NCI-H345 treated with DMSO at 0.1 percent for 48 hours (cell line): Measurements from ENCODE around the gene LIN54.
A peak's percentile ranks its signal among the peaks of the same experiment; 100 is the strongest.
"Not testable (repeated sequence)": the region's sequence is repeated elsewhere in the genome, so short reads cannot be mapped to it uniquely, and the experiment has no call there.

Experiments
- DNase-seq: peaks from one replicate; lab custom pipeline; 2025; ENCODE audit not compliant: unreplicated experiment; lab: John Stamatoyannopoulos, UW

LIN54 gene

DNA sequence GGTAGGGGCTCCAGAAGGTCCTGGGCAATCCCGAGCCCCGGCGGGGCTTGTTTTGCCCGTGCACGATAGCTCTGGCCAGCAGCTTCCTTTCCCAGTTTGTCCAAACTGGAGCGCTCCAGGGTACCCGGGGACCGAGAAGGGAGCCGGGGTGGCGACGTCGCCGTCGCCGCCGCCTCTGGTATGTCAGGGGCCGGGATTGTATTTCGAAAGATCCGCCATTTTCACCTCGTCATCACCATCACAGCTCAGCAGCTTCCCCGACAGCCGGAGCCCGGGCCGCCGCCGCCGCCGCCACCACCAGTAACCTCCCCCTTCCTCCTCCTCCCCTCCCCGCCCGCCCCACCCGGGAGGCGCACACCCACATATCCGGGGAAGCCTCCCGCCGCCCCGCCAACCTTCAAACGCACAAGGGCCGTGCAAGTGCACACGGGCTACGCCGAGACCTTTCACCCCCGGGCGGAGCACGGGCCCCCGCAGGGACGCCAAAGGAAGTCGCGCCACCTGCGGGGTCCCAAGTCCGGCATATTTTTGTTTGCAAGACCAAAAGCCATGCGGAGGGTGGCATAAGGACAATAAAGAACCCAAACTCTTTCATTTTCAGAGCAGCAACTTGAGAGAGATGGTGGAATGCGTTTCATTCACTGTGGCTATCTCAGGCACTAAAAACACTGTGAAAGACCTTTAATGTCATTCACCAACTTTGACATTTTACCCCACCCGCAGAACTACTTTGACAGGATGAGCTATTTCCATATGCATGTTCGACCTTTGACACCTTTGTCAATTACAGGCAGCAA, at the start of gene LIN54:
TSS of gene LIN54 (minus strand) at position 302 of the 797 bp plus-strand sequence. CDS start 25,979 bp downstream, outside the sequence.
- DNase-seq, result no peak

DNA sequence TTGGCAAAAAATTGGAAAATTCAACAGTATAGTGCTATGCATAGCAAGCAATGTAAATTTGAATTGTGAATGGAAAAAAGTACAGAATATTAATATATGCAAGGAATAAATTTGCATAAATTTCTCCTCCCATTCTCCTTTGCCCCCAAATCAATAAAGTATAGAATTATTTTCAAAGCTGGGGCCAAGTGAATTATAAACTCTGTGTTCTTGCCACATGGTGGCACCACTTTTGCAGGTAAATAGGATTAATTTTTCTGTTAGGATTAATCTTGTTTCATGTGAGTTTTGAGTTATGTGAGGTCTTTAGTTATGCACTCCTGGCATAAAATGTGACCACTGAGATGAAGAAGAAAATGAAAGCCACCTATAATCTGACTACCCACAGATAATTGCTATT, 44.3 kb upstream of the LIN54 start:
- no peak for DNase-seq

DNA sequence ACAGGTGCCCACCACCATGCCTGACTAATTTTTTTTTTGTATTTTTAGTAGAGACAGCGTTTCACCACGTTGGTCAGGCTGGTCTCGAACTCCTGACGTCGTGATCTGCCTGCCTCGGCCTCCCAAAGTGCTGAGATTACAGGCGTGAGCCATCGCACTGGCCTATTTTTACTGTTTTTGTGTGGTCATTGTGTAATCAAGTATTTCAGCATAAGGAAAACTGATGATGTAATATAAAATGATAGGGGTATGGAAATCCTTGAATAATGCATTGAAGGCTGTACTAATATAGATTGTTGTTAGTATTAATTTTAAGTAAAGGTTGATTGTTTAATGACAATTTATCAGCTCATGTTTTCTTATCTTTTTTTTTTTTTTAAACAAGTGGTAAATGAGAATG, 38.2 kb upstream of the LIN54 start:
- DNase-seq, result not testable (repeated sequence)

DNA sequence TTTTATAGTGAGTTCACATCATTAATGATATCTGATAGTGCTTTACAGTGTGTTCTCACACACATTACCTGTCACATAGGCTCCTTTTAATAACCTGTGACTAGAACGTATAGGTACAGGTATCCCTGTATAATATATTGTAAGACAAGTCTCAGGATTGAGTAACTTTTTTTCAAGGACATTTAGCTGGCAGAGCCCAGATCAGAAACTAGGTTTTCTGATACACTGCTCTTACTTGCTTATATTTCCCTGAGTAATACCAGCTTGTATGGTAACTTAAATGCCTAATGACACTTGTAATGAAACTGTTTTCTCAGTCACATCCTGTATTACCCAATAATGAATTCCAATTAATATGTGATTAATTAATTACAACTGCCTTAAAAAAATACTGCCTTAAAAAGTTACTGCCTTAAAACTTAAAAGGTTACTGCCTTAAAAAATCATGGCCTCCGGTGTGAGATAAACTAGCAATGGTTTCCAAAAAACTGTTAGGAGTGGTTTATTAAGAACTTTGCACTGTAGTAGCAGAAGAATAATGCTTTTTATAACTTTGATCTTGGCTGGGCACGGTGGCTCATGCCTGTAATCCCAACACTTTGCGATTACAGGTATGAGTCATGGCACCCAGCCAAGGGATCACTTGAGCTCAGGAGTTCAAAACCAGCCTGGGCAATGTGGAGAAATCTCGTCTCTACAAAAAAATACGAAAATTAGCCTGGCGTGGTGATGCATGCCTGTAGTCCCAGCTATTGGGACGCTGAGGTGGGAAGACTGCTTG, 36.3 kb upstream of the LIN54 start:
- no peak for DNase-seq

DNA sequence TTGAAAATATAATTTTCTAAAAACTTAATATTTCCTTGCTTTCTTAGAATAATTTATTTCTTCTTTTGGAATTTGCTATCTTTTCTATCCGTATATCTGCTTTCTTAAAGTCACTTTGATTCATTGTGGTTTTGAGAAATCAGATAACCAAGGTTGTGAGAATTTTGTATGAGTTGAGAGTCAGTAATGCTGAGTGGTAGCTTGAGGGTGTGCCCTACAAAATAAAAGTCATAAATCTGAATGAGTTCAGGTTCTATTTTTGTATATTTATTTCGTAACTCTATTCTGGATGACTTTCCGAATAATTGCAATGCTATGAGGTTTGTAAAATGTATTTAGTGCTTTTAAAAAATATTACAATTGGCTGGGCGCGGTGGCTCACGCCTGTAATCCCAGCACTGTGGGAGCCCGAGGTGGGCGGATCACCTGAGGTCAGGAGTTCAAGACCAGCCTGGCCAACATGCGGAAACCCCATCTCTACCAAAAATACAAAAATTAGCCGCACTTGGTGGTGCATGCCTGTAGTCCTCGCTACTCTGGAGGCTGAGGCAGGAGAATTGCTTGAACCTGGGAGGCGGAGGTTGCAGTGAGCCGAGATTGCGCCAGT, 33.3 kb upstream of the LIN54 start:
- DNase-seq, result no peak

DNA sequence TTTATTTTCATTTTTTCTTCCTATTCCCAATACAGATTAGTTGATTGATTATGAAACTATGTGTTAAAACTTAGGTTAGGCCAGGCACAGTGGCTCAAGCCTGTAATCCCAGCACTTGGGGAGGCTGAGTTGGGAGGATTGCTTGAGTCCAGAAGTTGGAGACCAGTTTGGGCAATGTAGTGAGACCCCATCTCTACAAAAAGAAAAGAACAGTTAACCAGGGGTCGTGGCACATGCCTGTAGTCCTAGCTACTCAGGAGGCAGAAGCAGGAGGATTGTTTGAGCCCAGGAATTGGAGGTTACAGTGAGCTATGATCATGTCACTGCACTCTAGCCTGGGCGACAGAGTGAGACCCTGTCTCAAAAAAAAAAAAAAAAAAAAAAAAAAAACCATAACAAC, 32.5 kb upstream of the LIN54 start:
- not testable (repeated sequence) for DNase-seq

DNA sequence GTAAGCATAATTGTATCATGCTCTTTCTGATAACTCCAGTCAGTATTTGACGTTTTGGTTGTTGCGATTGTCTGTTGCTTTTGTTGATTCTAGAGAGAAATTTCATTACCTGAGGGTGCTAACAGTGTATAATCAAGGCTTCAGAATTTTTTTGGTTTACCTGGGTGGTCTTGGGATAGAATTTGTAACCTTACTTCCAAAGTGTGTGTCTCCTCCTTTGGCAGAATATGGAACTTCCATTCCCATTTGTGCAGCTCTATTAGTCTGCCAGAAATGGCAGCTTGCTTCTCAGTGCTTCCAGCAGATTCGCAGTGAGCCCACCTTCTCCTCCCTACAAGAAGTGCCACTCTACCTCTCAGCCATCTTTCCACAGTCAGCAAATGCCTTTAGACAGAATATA, 29.6 kb upstream of the LIN54 start:
- DNase-seq, result no peak

DNA sequence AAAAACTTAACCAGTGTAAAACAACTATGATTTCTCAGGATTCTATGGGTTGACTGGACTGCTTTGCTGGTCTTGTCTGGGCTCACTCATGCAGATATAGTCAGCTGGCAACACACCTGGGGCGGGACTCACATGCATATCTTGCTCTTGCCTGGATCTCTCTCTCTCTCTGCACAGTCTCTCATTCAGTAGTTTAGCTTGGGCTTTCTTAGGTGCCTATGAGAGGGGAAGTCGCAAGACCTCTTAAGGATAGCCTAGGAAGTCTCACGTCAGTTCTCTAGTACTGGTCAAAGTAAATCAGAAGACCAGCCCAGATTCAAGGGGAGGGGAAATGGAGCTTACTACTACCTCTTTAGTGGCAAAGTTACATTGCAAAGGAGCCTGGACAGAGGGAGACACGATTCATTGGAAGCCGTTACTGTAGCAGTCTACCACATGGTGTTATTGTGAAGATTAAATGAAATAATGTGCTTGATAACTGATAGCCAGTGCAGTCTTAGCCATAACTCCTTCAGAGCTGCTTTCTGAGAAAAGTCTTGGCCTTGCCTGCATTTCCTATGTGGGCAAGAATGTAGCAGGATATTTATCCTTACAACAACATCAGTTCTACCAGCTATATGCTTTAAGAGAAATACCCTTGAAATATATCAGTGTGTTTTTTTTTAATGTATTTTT, 26.5 kb upstream of the LIN54 start:
- DNase-seq, result no peak

DNA sequence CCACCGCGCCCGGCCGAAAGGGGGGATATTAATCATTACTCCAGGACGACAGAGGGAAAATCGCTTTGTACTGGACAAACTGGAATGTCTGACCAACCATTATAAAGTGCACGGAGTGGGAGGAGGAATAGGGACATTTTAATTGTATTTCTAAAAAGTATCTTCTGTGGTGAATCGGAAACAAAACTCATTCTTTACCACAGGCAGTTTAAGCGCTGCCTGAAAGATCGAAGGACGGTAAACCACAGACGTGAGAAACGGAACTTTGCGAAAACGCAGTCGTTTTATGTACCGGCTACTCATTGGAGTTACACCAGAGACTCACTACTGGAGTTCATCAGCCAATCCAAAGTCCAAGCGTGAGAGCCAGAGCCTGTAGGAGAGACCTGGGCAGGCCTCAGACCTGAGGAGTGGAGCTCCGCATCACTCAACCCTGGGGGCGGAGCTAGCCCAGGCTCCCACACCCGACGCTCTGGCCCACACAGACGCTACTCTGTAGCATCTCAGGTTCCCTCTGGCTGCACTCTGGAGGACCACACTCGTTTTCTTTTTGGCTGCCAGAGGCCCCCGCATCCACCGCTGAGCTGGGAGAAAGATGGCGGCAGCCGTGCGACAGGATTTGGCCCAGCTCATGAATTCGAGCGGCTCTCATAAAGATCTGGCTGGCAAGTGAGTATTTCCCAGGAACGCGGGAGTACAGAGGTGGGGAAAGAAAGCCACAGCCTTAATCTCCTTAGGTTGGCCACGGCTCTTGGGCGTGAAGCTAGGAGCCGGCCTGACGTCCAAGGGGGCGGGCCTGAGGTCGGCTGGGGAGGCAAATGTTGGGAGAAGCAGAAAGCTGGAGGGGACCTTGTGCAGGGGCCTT, 24.2 kb upstream of the LIN54 start, which contains the start of gene COPS4:
TSS of gene COPS4 (plus strand) at position 554 of the 865 bp plus-strand sequence. CDS start at position 596, 42 bp downstream.
- DNase-seq, result peak; percentile 93

DNA sequence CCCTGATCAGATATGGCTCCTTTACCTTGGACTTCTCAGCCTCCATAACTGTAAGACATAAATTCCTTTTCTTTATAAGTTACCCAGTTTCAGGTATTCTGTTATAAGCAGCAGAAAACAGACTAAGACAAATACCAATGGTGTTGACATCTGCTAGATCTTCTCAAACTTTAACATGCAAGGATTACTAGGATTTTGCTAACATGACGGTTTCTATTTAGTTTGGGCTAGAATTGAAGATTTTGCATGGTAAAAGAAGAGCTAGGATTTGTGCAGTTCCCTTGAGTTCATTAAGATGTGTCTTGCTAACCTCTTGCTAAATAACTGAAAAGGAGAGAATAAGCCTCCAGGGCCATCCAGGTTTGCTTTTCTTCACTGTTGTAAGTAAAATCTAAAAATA, 19.1 kb upstream of the LIN54 start:
- DNase-seq, result no peak

DNA sequence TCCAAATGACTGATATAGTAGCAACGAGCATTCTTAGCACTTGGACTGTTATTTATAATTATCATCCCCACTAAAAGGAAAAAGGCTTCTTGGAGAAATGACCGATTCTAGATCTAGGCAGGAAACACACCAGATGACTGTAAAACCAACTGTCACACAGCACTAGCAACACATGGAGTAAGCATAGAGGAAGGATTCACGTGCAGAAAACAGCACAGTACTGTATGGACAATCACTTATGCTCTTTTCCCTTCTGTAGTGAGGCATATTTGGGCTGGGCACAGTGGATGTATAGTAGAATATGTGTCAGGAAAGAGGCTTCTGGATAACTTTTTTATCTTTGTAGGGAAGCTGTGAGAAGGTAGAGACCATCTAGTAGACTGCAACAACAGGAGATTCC, 18.4 kb upstream of the LIN54 start:
- no peak for DNase-seq

DNA sequence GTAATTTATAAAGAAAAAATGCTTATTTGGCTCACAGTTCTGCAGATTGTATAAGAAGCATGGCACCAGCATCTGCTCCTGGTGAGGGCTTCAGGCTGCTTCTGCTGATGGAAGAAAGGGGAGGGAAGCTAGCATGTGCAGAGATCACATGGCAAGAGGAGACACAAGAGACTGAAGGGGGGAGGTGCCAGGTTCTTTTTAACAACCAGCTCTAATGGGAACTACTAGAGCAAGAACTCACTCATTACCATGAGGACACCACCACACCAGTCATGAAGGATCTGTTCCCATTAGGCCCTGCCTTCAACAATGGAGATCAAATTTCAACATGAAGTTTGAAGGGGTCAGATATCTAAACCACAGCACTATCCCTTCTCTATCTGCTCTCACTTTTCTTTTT, 14.9 kb upstream of the LIN54 start:
- no peak for DNase-seq

DNA sequence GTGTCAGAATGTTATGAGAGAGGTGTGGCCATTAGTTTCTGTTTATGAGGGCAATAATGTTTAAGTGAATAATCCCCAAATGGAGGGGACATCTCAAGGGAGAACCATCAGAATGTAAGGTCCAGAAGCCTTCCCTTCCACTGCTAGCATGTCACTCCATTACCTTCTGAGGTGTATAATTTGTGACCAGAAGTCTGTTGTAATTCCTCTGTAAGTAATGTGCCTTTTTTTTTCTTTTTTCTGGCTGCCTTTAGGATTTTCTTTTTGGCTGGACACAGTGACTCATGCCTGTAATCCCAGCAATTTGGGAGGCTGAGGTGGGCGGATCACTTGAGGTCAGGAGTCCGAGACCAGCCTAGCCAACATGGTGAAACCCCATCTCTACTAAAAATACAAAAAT, 13.6 kb upstream of the LIN54 start:
- DNase-seq, result no peak

DNA sequence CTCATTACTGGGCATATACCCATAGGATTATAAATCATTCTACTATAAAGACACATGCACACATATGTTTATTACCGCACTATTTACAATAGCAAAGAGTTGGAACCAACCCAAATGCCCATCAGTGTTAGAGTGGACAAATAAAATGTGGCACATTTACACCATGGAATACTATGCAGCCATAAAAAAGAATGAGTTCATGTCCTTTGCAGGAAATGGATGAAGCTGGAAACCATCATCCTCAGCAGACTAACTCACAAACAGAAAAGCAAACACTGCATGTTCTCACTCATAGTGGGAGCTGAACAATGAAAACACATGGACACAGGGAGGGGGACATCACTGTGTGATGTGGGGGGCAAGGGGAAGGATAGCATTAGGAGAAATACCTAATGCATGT, 13.0 kb upstream of the LIN54 start:
- not testable (repeated sequence) for DNase-seq

DNA sequence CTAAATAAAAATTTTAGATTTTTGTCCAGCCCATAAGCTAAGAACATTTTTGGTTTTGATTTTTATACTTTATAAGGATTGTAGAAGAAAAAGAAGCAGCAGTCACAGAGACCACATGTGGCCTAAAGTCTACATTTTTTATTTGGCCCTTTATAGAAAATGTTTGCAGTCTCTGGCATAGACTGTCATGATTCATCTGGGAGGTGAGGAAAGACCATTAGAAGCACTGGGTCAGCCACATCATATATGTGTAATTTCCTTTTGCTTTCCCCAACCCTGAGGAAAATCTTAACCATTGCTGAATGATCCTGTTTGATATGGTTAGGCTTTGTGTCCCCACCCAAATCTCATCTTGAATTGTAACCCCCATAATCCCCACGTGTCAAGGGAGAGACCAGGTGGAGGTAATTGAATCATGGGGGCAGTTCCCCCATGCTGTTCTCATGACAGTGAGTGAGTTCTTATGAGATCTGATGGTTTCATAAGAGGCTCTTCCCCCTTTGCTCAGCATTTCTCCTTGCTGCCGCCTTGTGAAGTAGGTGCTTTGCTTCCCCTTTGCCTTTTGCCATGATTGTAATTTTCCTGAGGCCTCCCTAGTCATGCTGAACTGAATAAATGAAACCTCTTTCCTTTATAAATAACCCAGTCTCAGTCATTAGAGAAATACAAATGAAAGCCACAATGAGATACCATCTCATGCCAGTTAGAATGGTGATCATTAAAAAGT, 12.3 kb upstream of the LIN54 start:
- DNase-seq, result no peak

DNA sequence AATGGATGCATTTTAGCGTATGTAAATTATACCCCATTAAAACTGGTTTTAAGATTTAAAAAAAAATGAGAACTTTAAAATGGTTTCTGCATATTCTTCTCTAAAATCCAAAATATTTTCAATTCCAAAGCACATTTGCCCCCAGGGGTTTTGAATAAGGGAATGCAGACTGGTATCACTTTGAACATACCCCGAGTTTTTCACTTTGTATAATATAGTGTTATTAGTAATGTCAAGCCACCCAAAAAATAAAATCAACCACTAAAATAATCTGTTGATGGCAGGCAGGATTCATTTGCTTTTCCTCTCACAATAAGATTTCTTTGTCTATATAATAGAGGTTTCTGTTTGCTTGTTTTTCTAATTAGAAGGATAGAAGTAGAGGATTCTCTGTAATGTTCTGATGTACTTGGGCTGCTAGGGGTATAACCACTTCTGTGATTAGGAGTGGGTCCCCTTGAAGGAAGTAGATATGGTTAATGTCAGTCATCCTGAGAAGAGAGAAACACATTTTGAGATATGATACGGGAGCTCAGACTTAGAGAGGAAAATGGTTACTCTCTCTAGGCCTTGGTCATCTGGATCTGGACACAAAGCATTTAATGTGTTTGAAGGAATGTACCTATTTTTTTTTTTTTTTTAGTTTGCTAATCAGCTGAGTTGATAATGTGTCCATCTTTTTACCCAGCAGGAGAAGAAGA, 9.3 kb upstream of the LIN54 start:
- no peak for DNase-seq

DNA sequence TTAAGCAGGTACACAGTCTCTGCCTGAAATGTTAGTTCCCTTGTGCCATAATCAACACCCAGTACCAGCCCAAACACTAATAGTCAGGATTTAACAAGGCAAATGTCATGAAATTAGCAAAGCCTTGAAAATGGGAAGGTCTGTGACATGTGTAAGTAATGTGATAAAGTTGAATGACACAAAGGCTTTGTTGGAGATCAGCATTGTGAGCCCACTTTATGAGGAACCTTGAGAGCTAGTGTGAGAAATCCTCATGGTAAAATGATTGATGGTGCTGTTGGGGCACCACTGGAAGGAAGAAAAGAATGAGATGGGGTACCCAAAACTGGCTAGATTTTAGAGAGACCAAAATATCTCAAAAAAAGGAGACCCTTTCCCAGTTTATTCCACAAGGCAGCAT, 3.3 kb upstream of the LIN54 start:
- DNase-seq, result no peak

DNA sequence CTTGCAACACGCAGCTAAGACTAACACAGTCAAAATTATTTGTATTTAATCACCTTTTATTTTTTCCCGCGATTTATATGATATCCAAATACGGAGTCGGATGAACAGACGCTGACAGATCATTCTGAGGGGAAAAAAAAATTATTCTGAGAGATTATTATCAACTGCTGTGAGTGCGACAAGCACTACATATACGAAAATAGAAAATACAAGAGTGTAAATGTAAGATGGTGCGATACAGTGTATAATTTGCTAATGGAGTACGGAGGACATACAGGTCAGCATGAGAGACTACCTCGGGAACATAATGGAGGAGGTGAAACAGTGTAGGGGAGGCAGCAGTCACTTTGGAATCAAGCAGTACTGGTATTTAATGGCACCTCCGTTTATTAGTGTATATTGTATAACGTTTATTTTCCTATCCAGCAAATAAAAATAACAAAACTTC, 2.8 kb upstream of the LIN54 start:
- no peak for DNase-seq
